ENCODE results near the gene LRRC4C.

DNA sequence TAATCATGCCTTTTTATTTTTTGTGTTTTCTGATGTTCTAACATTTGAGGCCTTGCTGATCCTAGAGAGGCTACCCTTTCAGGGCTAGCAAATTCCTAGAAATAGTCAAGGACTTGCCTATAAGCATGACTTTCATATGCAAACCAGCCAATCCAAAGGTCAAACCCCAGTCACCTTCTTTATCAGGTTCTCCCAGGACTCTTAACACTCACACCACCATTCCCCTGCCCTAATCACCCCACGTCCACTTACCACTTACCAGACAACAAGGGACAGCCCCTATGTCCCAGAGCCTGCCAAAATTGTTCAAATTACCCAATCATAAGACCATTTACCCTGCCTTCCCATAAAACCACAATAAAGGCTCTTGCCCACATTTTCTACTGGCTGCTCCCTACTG is 1339.8 kb downstream of the LRRC4C start:
- TF ChIP-seq, protein P1, sequence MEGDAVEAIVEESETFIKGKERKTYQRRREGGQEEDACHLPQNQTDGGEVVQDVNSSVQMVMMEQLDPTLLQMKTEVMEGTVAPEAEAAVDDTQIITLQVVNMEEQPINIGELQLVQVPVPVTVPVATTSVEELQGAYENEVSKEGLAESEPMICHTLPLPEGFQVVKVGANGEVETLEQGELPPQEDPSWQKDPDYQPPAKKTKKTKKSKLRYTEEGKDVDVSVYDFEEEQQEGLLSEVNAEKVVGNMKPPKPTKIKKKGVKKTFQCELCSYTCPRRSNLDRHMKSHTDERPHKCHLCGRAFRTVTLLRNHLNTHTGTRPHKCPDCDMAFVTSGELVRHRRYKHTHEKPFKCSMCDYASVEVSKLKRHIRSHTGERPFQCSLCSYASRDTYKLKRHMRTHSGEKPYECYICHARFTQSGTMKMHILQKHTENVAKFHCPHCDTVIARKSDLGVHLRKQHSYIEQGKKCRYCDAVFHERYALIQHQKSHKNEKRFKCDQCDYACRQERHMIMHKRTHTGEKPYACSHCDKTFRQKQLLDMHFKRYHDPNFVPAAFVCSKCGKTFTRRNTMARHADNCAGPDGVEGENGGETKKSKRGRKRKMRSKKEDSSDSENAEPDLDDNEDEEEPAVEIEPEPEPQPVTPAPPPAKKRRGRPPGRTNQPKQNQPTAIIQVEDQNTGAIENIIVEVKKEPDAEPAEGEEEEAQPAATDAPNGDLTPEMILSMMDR (IDR thresholded peaks at IDR 0.05), result no peak
- TF ChIP-seq POLR2A (IDR thresholded peaks at IDR 0.05) (no peak), POLR2AphosphoS5 (IDR thresholded peaks at IDR 0.05) (no peak)

All from gastroesophageal sphincter (tissue), 3 donors.